ENCODE data around the gene TPRN. TPM values are rescaled to one million over a fixed set of nuclear protein-coding genes. Genes with fewer than 3 reads are reported as not detected.

TPRN gene
- total and polyA plus RNA-seq, 12 donors: 10.2 to 31.5 (median 20.4) TPM

DNA sequence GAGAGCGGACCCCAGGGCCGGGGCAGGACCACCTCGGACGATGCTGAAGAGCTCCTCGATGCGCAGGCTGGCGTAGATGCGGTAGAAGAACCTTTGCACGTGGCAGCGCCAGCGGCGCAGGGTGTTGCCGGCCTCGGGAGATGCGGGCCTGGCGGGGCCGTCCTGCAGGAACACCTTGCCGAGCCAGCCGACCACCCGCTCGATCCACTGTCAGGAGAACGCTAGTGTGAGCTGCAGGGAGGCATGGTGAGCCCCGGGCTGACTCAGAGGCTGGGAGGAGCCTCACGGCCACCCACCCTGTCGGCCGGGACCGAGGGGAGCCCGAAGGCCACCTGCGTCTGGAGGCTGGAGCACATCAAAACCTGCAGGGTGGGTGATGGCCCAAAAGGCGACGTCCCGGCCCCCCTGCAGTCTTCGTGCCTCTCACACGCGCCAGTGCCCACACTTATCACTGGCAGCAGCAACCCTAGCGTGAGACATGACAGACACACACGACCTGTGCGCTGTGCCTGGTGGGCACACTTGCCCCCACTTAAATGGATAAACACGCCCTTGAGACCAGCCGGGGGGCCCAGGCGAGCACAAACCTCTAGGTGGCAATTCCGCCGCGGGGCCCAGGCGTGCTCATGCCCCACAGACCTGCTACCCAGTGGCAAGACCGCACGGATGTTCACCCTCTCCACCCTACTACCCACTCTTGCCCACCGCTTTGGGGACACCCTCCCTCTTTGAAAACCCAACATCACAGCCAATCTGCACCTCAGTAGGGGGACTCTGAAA is 15.5 kb downstream of the TPRN start:
- H3K9me3 ChIP-seq: no peaks in the 10 kb centered on the region
- H3K4me1 ChIP-seq: peaks cover 22 to 41% (median 34%) of the 10 kb centered on the region in 9 donors
- no peaks in the 10 kb centered on the region for H3K27me3 ChIP-seq
- H3K4me3 ChIP-seq: no peak overlapping the region
- no peak for DNase-seq
- intact Hi-C loops (cut with DNase I): loop anchor here in 5 of 10 donors (5.0 to 10.0 kb wide), 3 partner anchors 37 to 50 kb away; partner anchors contain the start of genes GRIN1 (in 2 of the 5), RNF208 (in 2 of the 5), CYSRT1 (in 1 of the 5) and RNF224 (in 1 of the 5)
- TF ChIP-seq CTCF (IDR thresholded peaks at IDR 0.05): no peak
- WGBS, 2 donors: 92 to 94% methylated on average over 48 of the region's 48 CpGs
- no peak overlapping the region for H3K27ac ChIP-seq
- H3K36me3 ChIP-seq: peaks cover 4 to 73% (median 44%) of the 10 kb centered on the region in 9 donors
- no peak for ATAC-seq

- H3K4me1 ChIP-seq: peaks cover 15 to 31% (median 24%) of the 10 kb centered on the region in 9 donors
- H3K27me3 ChIP-seq: no peaks in the 10 kb centered on the region
- intact Hi-C loops (cut with DNase I): loop anchor here in 2 of 10 donors (10.0 kb wide), 1 partner anchor 49 kb away; the partner anchor contains the start of gene GRIN1 (in 2 of the 2)
- no peak overlapping the region for H3K27ac ChIP-seq
- no peaks in the 10 kb centered on the region for H3K9me3 ChIP-seq
- H3K36me3 ChIP-seq: peaks cover 4 to 78% (median 49%) of the 10 kb centered on the region in 9 donors
- no peak for TF ChIP-seq CTCF (IDR thresholded peaks at IDR 0.05)
- ATAC-seq (no peak), DNase-seq (no peak)
- 90 to 92% methylated on average over 27 of the region's 27 CpGs for WGBS, 2 donors
- no peak overlapping the region for H3K4me3 ChIP-seq
Observed at GRCh38 chr9:137183980-137184595, 16.5 kb downstream of the TPRN start.

GRCh38 chr9:137182836-137183235 is 17.7 kb downstream of the TPRN start:
- H3K36me3 ChIP-seq: peaks cover 4 to 90% (median 49%) of the 10 kb centered on the region in 9 donors
- TF ChIP-seq CTCF (IDR thresholded peaks at IDR 0.05): no peak
- no peak overlapping the region for H3K4me3 ChIP-seq
- H3K27me3 ChIP-seq: no peaks in the 10 kb centered on the region
- DNase-seq (no peak), ATAC-seq (no peak)
- no peaks in the 10 kb centered on the region for H3K9me3 ChIP-seq
- WGBS, 2 donors: 89 to 94% methylated on average over 12 to 17 of the region's 17 CpGs
- no peak overlapping the region for H3K27ac ChIP-seq
- intact Hi-C loops (cut with DNase I): loop anchor here in 2 of 10 donors (10.0 kb wide), 1 partner anchor 48 kb away; the partner anchor contains the start of gene GRIN1 (in 2 of the 2)
- H3K4me1 ChIP-seq: peaks cover 14 to 29% (median 21%) of the 10 kb centered on the region in 9 donors

GRCh38 chr9:137181680-137182079 is 18.9 kb downstream of the TPRN start:
- intact Hi-C loops (cut with DNase I): loop anchor here in 2 of 10 donors (10.0 kb wide), 1 partner anchor 47 kb away; the partner anchor contains the start of gene GRIN1 (in 2 of the 2)
- peaks cover 4 to 92% (median 49%) of the 10 kb centered on the region in 9 donors for H3K36me3 ChIP-seq
- H3K4me3 ChIP-seq: no peak overlapping the region

More at GRCh38 chr9:137181680-137182079, 18.9 kb downstream of the TPRN start:
- no peak for DNase-seq
- no peaks in the 10 kb centered on the region for H3K27me3 ChIP-seq
- no peaks in the 10 kb centered on the region for H3K9me3 ChIP-seq
- WGBS, 2 donors: 94 to 95% methylated on average over 22 of the region's 22 CpGs
- peaks cover 4 to 18% (median 9%) of the 10 kb centered on the region in 9 donors for H3K4me1 ChIP-seq
- no peak overlapping the region for H3K27ac ChIP-seq
- no peak for ATAC-seq
- TF ChIP-seq CTCF (IDR thresholded peaks at IDR 0.05): no peak

Measured in heart right ventricle (tissue), 16 donors.